SK-N-SH treated with all-trans-retinoic acid at 6 μM for 48 hours (cell line): ENCODE measurements around the gene NAIF1.

Experiments
- ATAC-seq: fragments of 200-7000 bp; cut with Tn5 transposase; 3 replicates; pipeline ENCODE4 v1.9.1; 2020; ENCODE audit warnings: mild to moderate bottlenecking, moderate library complexity
- ARNTL ChIP-seq: fragments of 450-650 bp; formaldehyde crosslinking; IDR thresholded peaks from 2 replicates; pipeline ENCODE4 v1.5.0; 2020; ENCODE audit warnings: low read depth, mild to moderate bottlenecking, moderate library complexity, borderline replicate concordance
- BACH2 ChIP-seq: fragments of 250-450 bp; sonication (Bioruptor Pico); IDR thresholded peaks from 2 replicates; pipeline ENCODE4 v1.9.0; 2021; ENCODE audit warnings: mild to moderate bottlenecking, borderline replicate concordance
- CSDC2 ChIP-seq: fragments of 250-450 bp; sonication (Bioruptor Pico); IDR thresholded peaks from 2 replicates; pipeline ENCODE4 v1.5.0; 2020; ENCODE audit warnings: mild to moderate bottlenecking, moderate library complexity
- ESRRG ChIP-seq: fragments of 250-450 bp; sonication (Bioruptor Pico); IDR thresholded peaks from 2 replicates; pipeline ENCODE4 v1.6.1; 2021; ENCODE audit warnings: mild to moderate bottlenecking
- GLIS3 ChIP-seq: fragments of 250-450 bp; sonication (Bioruptor Pico); IDR thresholded peaks from 2 replicates; pipeline ENCODE4 v1.5.0; 2020; ENCODE audit warnings: mild to moderate bottlenecking, moderate library complexity
- OSR1 ChIP-seq: fragments of 250-450 bp; sonication (Bioruptor Pico); IDR thresholded peaks from 2 replicates; pipeline ENCODE4 v1.8.0; 2022; ENCODE audit warnings: moderate library complexity, mild to moderate bottlenecking, inconsistent platforms
- PPARA ChIP-seq: fragments of 250-450 bp; sonication (Bioruptor Pico); IDR thresholded peaks from 2 replicates; pipeline ENCODE4 v1.5.0; 2020; ENCODE audit warnings: mild to moderate bottlenecking, borderline replicate concordance
- RARB ChIP-seq: fragments of 250-450 bp; sonication (Bioruptor Pico); IDR thresholded peaks from 2 replicates; pipeline ENCODE4 v1.8.0; 2021; ENCODE audit warnings: mild to moderate bottlenecking, moderate library complexity
- SNAI2 ChIP-seq: fragments of 250-450 bp; sonication (Bioruptor Pico); IDR thresholded peaks from 2 replicates; pipeline ENCODE4 v1.5.0; 2020; ENCODE audit warnings: mild to moderate bottlenecking, moderate library complexity
- TCF4 ChIP-seq: fragments of 250-450 bp; sonication (Bioruptor Pico); IDR thresholded peaks from 2 replicates; pipeline ENCODE4 v1.8.0; 2021; ENCODE audit warnings: mild to moderate bottlenecking, moderate library complexity, borderline replicate concordance
- TOX ChIP-seq: fragments of 250-450 bp; sonication (Bioruptor Pico); IDR thresholded peaks from 2 replicates; pipeline ENCODE4 v1.8.0; 2021; ENCODE audit warnings: mild to moderate bottlenecking, moderate library complexity, borderline replicate concordance
- ZC3H10 ChIP-seq: fragments of 250-450 bp; sonication (Bioruptor Pico); IDR thresholded peaks from 2 replicates; pipeline ENCODE4 v1.5.1; 2021; ENCODE audit warnings: mild to moderate bottlenecking, moderate library complexity
- ZFP3 ChIP-seq: fragments of 250-450 bp; sonication (Bioruptor Pico); IDR thresholded peaks from 2 replicates; pipeline ENCODE4 v1.5.0; 2020; ENCODE audit warnings: mild to moderate bottlenecking, moderate library complexity
- ZNF565 ChIP-seq: fragments of 450-650 bp; formaldehyde crosslinking; conservative IDR thresholded peaks from 2 replicates; pipeline ENCODE4 v1.5.0; 2020; ENCODE audit warnings: low read depth, mild to moderate bottlenecking, moderate library complexity
- ZNF70 ChIP-seq: fragments of 450-650 bp; formaldehyde crosslinking; IDR thresholded peaks from 2 replicates; pipeline ENCODE4 v1.5.0; 2020; ENCODE audit warnings: mild to moderate bottlenecking, moderate library complexity
- TF ChIP-seq, protein P1 (sequence below): fragments of 250-450 bp; sonication (Bioruptor Pico); IDR thresholded peaks from 2 replicates; pipeline ENCODE4 v1.5.0; 2020; ENCODE audit warnings: mild to moderate bottlenecking, moderate library complexity
- TF ChIP-seq, protein P2 (sequence below): fragments of 250-450 bp; sonication (Bioruptor Pico); IDR thresholded peaks from 2 replicates; pipeline ENCODE4 v1.5.1; 2020; ENCODE audit warnings: low read depth, mild to moderate bottlenecking, moderate library complexity
- TF ChIP-seq, protein P3 (sequence below): fragments of 250-450 bp; sonication (Bioruptor Pico); IDR thresholded peaks from 2 replicates; pipeline ENCODE4 v1.8.0; 2020; ENCODE audit warnings: mild to moderate bottlenecking, moderate library complexity, borderline replicate concordance
- TF ChIP-seq, protein P4 (sequence below): fragments of 250-450 bp; sonication (Bioruptor Pico); IDR thresholded peaks from 2 replicates; pipeline ENCODE4 v1.8.0; 2021; ENCODE audit warnings: low read depth, mild to moderate bottlenecking, moderate library complexity, borderline replicate concordance
- TF ChIP-seq, protein P5 (sequence below): fragments of 250-450 bp; sonication (Bioruptor Pico); IDR thresholded peaks from 2 replicates; pipeline ENCODE4 v1.5.1; 2021; ENCODE audit warnings: mild to moderate bottlenecking, moderate library complexity

Gene NAIF1

DNA sequence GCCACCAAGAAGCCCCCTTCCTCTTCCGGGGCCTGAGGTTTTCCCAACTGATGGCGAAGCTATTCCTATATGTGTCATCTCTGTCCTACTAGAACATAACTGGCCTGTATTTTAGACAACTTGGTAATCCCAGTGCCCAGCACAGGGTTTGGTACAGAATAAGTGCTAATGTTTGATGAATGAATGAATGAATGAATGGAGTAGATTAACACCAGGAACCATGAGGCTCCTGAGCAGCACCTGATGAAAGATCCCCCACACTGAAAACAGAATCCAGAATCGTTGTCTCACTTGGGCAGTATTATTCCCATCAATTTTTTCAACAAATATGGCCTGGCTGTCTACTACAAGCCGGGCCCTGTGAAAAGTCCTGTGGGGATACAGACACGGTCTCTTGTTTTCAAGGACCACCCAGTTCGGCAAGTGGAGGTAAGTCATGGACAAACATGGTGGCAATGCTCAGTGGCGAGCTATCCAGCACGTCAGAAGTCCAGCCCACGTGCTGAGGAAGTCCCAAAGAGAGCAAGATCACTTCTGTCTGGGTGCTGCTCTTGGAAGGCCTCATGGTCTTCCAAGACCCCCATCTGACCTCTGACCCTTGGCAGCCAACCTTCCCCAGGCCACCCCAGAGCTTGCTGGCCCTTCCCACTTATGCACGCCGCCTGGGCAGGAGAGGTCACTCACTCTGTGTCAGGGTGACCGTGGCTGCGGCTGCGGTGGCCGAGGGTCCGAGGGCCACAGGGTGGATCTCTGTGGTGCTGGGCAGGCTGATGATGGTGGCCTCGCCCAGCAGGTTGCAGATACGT, 1.0 kb downstream of the NAIF1 start:
- ATAC-seq, result no peak
- no peak for TF ChIP-seq GLIS3
- TF ChIP-seq ZNF70, result no peak
- no peak for TF ChIP-seq CSDC2
- TF ChIP-seq, protein P1, sequence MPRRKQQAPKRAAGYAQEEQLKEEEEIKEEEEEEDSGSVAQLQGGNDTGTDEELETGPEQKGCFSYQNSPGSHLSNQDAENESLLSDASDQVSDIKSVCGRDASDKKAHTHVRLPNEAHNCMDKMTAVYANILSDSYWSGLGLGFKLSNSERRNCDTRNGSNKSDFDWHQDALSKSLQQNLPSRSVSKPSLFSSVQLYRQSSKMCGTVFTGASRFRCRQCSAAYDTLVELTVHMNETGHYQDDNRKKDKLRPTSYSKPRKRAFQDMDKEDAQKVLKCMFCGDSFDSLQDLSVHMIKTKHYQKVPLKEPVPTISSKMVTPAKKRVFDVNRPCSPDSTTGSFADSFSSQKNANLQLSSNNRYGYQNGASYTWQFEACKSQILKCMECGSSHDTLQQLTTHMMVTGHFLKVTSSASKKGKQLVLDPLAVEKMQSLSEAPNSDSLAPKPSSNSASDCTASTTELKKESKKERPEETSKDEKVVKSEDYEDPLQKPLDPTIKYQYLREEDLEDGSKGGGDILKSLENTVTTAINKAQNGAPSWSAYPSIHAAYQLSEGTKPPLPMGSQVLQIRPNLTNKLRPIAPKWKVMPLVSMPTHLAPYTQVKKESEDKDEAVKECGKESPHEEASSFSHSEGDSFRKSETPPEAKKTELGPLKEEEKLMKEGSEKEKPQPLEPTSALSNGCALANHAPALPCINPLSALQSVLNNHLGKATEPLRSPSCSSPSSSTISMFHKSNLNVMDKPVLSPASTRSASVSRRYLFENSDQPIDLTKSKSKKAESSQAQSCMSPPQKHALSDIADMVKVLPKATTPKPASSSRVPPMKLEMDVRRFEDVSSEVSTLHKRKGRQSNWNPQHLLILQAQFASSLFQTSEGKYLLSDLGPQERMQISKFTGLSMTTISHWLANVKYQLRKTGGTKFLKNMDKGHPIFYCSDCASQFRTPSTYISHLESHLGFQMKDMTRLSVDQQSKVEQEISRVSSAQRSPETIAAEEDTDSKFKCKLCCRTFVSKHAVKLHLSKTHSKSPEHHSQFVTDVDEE (CRISPR knock-in tag), result no peak
- TF ChIP-seq, protein P2, sequence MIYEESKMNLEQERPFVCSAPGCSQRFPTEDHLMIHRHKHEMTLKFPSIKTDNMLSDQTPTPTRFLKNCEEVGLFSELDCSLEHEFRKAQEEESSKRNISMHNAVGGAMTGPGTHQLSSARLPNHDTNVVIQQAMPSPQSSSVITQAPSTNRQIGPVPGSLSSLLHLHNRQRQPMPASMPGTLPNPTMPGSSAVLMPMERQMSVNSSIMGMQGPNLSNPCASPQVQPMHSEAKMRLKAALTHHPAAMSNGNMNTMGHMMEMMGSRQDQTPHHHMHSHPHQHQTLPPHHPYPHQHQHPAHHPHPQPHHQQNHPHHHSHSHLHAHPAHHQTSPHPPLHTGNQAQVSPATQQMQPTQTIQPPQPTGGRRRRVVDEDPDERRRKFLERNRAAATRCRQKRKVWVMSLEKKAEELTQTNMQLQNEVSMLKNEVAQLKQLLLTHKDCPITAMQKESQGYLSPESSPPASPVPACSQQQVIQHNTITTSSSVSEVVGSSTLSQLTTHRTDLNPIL (CRISPR knock-in tag), result no peak
- TF ChIP-seq TCF4 (CRISPR knock-in tag), result no peak
- no peak for TF ChIP-seq PPARA (CRISPR knock-in tag)
- TF ChIP-seq ARNTL (CRISPR knock-in tag), result no peak
- no peak for TF ChIP-seq RARB

DNA sequence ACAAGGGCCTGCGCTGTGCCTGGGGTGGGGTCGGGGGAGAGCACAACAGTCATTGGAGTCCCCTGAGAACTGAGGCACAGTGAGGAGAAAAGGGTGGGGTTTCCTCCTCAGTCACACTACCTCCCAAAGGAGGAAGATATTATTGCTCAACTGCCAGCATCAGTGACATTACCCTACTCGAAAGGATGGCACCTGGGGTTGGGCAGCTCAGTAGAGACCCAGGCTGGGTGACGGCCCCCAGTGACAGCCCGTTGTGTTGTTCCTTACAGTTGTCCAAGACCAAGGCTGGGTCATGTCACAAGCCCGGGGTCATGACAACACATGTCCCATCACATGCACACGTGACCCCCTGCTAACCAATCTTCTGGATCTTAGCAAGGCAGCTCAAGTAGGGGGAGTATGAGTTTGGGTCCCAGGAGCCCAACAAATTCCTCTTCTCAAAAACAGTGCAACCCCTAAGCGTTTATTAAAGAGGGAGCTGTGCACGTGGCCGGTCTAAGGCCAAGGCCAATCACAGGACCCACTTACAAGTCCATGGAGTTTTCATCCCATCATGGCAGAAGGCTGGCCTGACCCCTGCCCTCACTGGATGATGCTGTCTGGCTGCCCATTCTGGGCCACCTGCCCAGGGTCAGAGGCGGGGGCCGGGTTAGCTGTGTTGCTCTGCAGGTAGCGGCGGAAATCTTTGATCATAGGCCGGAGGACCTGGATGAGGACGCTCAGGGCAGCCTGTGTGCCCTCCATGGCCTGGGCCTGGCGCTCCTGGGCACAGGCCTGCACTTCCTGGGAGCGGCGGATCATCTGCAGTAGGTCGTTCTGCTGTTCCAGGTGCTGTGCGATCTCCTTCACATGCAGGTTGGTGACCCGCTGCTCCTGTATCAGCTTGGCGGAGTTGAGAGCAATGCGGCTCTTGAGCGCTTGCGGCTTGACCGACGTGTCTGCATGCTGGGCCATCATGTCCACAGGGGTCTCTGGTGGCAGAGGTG, 4.0 kb downstream of the NAIF1 start:
- no peak for ATAC-seq
- no peak for TF ChIP-seq BACH2 (CRISPR knock-in tag)
- no peak for TF ChIP-seq ESRRG (CRISPR knock-in tag)
- no peak for TF ChIP-seq TCF4 (CRISPR knock-in tag)
- TF ChIP-seq, protein P3, sequence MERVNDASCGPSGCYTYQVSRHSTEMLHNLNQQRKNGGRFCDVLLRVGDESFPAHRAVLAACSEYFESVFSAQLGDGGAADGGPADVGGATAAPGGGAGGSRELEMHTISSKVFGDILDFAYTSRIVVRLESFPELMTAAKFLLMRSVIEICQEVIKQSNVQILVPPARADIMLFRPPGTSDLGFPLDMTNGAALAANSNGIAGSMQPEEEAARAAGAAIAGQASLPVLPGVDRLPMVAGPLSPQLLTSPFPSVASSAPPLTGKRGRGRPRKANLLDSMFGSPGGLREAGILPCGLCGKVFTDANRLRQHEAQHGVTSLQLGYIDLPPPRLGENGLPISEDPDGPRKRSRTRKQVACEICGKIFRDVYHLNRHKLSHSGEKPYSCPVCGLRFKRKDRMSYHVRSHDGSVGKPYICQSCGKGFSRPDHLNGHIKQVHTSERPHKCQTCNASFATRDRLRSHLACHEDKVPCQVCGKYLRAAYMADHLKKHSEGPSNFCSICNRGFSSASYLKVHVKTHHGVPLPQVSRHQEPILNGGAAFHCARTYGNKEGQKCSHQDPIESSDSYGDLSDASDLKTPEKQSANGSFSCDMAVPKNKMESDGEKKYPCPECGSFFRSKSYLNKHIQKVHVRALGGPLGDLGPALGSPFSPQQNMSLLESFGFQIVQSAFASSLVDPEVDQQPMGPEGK (CRISPR knock-in tag), result no peak
- TF ChIP-seq OSR1 (CRISPR knock-in tag), result no peak
- TF ChIP-seq PPARA (CRISPR knock-in tag), result no peak
- no peak for TF ChIP-seq CSDC2
- no peak for TF ChIP-seq ZNF565 (CRISPR knock-in tag)

DNA sequence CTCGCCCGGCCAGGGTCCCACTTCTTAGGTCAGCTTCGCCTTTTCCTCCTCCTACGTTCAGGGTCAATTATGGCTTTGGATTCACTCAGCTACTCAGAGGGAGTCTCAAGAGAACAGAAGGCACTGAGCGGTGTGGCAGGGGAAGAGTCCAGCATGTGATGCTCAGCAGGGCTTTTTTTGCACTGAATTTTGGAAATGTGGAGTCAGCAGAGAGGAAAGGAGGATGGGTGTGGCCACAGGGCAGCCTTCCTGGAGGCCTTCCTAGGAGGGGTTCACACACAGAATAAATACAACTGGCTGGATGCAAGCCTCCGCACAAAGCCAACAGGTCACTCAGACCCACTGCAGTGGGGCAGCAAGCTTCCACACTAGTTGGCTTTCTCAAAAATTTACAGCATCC, 4.8 kb downstream of the NAIF1 start:
- ATAC-seq, result no peak
- no peak for TF ChIP-seq TOX (CRISPR knock-in tag)
- TF ChIP-seq ZFP3 (CRISPR knock-in tag), result no peak
- TF ChIP-seq, protein P4, sequence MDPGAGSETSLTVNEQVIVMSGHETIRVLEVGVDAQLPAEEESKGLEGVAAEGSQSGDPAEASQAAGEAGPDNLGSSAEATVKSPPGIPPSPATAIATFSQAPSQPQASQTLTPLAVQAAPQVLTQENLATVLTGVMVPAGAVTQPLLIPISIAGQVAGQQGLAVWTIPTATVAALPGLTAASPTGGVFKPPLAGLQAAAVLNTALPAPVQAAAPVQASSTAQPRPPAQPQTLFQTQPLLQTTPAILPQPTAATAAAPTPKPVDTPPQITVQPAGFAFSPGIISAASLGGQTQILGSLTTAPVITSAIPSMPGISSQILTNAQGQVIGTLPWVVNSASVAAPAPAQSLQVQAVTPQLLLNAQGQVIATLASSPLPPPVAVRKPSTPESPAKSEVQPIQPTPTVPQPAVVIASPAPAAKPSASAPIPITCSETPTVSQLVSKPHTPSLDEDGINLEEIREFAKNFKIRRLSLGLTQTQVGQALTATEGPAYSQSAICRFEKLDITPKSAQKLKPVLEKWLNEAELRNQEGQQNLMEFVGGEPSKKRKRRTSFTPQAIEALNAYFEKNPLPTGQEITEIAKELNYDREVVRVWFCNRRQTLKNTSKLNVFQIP (CRISPR knock-in tag), result no peak
- no peak for TF ChIP-seq ZC3H10 (CRISPR knock-in tag)
- no peak for TF ChIP-seq SNAI2 (CRISPR knock-in tag)
- TF ChIP-seq, protein P3 (CRISPR knock-in tag), result no peak
- no peak for TF ChIP-seq BACH2 (CRISPR knock-in tag)
- TF ChIP-seq, protein P5, sequence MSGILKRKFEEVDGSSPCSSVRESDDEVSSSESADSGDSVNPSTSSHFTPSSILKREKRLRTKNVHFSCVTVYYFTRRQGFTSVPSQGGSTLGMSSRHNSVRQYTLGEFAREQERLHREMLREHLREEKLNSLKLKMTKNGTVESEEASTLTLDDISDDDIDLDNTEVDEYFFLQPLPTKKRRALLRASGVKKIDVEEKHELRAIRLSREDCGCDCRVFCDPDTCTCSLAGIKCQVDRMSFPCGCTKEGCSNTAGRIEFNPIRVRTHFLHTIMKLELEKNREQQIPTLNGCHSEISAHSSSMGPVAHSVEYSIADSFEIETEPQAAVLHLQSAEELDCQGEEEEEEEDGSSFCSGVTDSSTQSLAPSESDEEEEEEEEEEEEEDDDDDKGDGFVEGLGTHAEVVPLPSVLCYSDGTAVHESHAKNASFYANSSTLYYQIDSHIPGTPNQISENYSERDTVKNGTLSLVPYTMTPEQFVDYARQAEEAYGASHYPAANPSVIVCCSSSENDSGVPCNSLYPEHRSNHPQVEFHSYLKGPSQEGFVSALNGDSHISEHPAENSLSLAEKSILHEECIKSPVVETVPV, result no peak
- no peak for TF ChIP-seq ZNF70
- TF ChIP-seq RARB, result no peak
- TF ChIP-seq TCF4 (CRISPR knock-in tag), result no peak
- TF ChIP-seq, protein P1 (CRISPR knock-in tag), result no peak
